Activated CD4-positive, alpha-beta T cell treated with anti-CD3 and anti-CD28 coated beads, Interleukin-2, amount 50 U/mL, for 48 hours (primary cell): ENCODE measurements around the gene FCGR1A.
"Not testable (repeated sequence)": the region's sequence is repeated elsewhere in the genome, so short reads cannot be mapped to it uniquely, and the experiment has no call there.

Experiments used
- DNase-seq, 2 experiments: peaks; one replicate each; pipeline ENCODE4 v3.0.0-alpha.2; 2020

Gene FCGR1A

DNA sequence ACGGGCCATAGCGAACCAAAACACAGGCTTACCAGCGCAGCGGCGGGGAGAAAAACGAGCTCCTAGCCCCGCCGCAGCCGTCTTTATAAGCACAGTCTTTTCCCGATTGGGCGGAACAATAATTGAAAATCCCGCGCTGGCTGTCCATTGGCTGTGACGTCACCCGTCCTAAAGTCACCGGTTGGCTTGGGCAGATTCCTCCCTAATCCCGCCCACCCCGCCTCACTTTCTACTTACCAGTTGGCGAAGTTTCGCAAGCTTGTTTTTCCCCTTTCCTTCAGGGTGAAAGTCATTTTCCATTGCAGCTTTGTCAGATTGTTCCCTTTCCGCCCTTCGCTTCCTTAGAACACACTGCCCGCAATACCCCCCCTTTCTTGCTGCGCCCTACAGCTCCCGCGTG, 58.7 kb downstream of the FCGR1A start:
- not testable (repeated sequence) for DNase-seq
